Glutamatergic neuron (in vitro differentiated cells): ENCODE measurements around the gene CXCL3. TPM values are rescaled to one million over a fixed set of nuclear protein-coding genes. Genes with fewer than 3 reads are reported as not detected.
"Not testable (repeated sequence)": the region's sequence is repeated elsewhere in the genome, so short reads cannot be mapped to it uniquely, and the experiment has no call there.

ENCODE experiments used
- DNase-seq: peaks from one replicate; pipeline ENCODE4 v3.0.0; 2022
- H3K27ac Mint-ChIP-seq: one replicate; pipeline ENCODE4 v1.8.0; 2020; ENCODE audit warnings: mild to moderate bottlenecking, mixed read lengths, inconsistent platforms; ENCODE audit not compliant: unreplicated experiment
- H3K27me3 Mint-ChIP-seq: one replicate; pipeline ENCODE4 v1.8.0; 2020; ENCODE audit warnings: mild to moderate bottlenecking, moderate library complexity, mixed read lengths, inconsistent platforms; ENCODE audit not compliant: unreplicated experiment
- H3K36me3 Mint-ChIP-seq: one replicate; pipeline ENCODE4 v1.8.0; 2020; ENCODE audit warnings: mild to moderate bottlenecking, mixed read lengths, inconsistent platforms; ENCODE audit not compliant: unreplicated experiment
- H3K4me1 Mint-ChIP-seq: one replicate; pipeline ENCODE4 v1.8.0; 2020; ENCODE audit warnings: mild to moderate bottlenecking, low read depth, mixed read lengths, inconsistent platforms; ENCODE audit not compliant: unreplicated experiment
- H3K4me3 Mint-ChIP-seq: one replicate; pipeline ENCODE4 v1.8.0; 2020; ENCODE audit warnings: mild to moderate bottlenecking, mixed read lengths, inconsistent platforms; ENCODE audit not compliant: unreplicated experiment
- H3K9me3 Mint-ChIP-seq: one replicate; pipeline ENCODE4 v1.8.0; 2020; ENCODE audit warnings: mild to moderate bottlenecking, moderate library complexity, mixed read lengths, inconsistent platforms; ENCODE audit not compliant: unreplicated experiment
- total RNA-seq: library from RNA; stranded (reverse); fragmentation: NEBNext Ultra II Directional; extraction: Animal tissue kit (Norgen Biotek cat#: 25700); gene quantifications from one replicate; pipeline ENCODE4 v1.2.1, GENCODE V29; 2021; ENCODE audit not compliant: unreplicated experiment
- TF ChIP-seq, protein P1 (sequence below): fragments of 200-600 bp; sonication (generic); IDR thresholded peaks from one replicate; pipeline ENCODE4 v1.5.0; 2021; ENCODE audit not compliant: partially characterized antibody, unreplicated experiment

CXCL3 gene
- total RNA-seq, 1 donor from 2014 or later = 0.74 TPM

DNA sequence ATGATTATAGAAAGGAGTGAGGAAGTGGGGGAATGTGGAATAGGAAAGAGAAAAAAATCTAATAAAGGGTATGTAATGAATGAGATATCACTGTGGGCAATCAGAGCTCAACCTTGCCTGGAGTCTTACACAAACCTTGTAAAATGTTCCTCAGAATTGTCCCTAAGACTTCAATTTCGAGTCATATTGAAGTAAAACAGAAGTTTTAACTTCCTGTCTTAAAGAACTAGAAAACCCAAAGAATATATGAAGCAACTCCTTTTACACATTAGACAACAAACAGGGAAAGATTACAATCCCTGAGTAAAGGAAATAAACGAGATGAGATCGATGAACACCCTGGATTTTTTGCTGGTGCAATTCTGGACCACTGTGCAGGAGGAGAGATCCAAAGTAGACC lies 42.5 kb upstream of the CXCL3 start:
- H3K9me3 Mint-ChIP-seq = no peaks in the 10 kb centered on the region
- no peak overlapping the region for H3K27ac Mint-ChIP-seq
- no peaks in the 10 kb centered on the region for H3K27me3 Mint-ChIP-seq
- TF ChIP-seq, protein P1, sequence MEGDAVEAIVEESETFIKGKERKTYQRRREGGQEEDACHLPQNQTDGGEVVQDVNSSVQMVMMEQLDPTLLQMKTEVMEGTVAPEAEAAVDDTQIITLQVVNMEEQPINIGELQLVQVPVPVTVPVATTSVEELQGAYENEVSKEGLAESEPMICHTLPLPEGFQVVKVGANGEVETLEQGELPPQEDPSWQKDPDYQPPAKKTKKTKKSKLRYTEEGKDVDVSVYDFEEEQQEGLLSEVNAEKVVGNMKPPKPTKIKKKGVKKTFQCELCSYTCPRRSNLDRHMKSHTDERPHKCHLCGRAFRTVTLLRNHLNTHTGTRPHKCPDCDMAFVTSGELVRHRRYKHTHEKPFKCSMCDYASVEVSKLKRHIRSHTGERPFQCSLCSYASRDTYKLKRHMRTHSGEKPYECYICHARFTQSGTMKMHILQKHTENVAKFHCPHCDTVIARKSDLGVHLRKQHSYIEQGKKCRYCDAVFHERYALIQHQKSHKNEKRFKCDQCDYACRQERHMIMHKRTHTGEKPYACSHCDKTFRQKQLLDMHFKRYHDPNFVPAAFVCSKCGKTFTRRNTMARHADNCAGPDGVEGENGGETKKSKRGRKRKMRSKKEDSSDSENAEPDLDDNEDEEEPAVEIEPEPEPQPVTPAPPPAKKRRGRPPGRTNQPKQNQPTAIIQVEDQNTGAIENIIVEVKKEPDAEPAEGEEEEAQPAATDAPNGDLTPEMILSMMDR = no peak
- no peak overlapping the region for H3K4me3 Mint-ChIP-seq
- H3K36me3 Mint-ChIP-seq = no peaks in the 10 kb centered on the region
- no peaks in the 10 kb centered on the region for H3K4me1 Mint-ChIP-seq
- DNase-seq = no peak

DNA sequence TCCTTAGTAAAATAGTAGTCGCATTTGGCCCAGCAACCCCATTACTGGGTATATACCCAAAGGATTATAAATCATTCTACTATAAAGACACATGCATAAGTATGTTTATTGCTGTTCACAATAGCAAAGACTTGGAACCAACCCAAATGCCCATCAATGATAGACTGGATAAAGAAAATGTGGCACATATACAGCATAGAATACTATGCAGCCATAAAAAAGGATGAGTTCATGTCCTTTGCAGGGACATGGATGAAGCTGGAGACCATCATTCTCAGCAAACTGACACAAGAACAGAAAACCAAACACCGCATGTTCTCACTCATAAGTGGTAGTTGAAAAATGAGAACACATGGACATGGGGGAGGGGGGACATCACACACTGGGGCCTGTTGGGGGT lies 41.9 kb upstream of the CXCL3 start:
- H3K4me1 Mint-ChIP-seq, H3K9me3 Mint-ChIP-seq, H3K27ac Mint-ChIP-seq, H3K36me3 Mint-ChIP-seq, DNase-seq, H3K4me3 Mint-ChIP-seq, H3K27me3 Mint-ChIP-seq: not testable (repeated sequence)

DNA sequence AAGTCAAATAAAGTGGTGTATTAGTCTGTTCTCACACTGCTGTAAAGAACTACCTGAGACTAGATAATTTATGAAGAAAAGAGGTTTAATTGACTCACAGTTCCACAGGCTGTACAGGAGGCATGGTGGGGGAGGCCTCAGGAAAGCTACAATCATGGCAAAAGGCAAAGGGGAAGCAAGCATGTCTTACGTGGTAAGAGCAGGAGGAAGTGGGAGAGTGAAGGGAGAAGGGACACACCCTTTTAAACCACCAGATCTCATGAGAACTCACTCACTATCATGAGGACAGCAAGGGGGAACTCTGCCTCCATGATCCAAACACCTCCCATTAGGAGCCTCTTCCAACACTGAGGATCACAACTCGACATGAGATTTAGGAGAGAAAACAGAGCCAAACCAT lies 40.5 kb upstream of the CXCL3 start:
- H3K27me3 Mint-ChIP-seq, H3K4me1 Mint-ChIP-seq, H3K9me3 Mint-ChIP-seq, DNase-seq, H3K36me3 Mint-ChIP-seq, H3K4me3 Mint-ChIP-seq, H3K27ac Mint-ChIP-seq: not testable (repeated sequence)

DNA sequence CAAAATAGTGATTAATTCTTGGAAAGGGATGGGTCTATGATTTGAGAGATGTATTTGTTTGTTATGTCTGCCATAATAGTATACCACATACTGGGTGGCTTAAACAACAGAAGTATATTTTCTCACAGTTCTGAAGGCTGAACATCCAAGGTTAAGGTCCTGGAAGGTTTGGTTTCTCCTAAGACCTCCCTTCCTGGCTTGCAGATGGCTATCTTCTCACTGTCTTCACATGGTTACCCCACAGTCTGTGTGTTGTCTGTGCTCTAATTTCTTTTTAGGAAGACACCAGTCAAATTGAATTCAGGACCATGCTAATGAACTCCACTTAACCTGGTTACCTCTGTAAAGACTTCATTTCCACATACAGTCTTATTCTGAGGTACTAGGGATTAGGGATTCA lies 34.9 kb upstream of the CXCL3 start:
- Mint-ChIP-seq H3K4me3 (no peak overlapping the region), H3K4me1 (no peaks in the 10 kb centered on the region), H3K9me3 (no peaks in the 10 kb centered on the region), H3K27me3 (no peaks in the 10 kb centered on the region), H3K27ac (no peak overlapping the region), H3K36me3 (no peaks in the 10 kb centered on the region)
- TF ChIP-seq, protein P1 = no peak
- no peak for DNase-seq

DNA sequence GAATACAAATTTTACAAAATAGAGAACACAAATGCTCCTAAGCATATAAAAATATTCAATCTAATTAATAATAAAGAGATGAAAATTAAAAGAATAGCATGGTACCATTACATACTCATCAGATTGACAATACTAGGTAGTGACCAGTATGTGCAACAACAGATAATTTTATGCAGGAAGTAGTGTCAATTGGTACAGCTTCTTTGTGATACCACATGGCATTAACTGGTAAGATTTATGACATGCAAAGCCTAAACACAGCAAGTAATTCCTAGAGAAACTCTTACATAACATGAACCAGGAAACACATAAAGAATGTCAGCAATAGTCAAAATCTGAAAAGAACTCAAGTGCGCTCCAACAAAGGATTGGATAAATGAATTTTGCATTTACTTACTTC lies 34.2 kb upstream of the CXCL3 start:
- no peak overlapping the region for H3K4me3 Mint-ChIP-seq
- DNase-seq = no peak
- H3K4me1 Mint-ChIP-seq = no peaks in the 10 kb centered on the region
- H3K27ac Mint-ChIP-seq = no peak overlapping the region
- TF ChIP-seq, protein P1 = no peak
- no peaks in the 10 kb centered on the region for H3K36me3 Mint-ChIP-seq
- H3K27me3 Mint-ChIP-seq = no peaks in the 10 kb centered on the region
- no peaks in the 10 kb centered on the region for H3K9me3 Mint-ChIP-seq

DNA sequence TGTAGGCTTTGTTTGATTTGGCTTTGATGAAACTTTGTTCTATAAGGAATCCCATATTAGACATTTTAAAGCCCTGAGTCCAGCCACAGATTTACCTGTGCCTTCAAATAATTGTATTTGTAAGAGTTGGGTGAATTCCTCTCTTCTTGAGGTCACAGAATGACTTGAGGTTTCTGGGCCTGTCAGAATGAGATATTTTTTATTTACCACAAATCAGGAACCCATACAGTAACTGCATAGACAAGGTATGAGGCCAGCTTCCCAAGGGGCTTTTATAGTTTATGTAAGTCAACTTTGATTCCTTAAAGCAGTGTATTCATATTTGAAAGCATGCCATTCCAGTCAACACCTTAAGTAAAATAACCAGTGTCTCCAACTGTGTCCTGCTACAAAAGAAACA lies 29.1 kb upstream of the CXCL3 start:
- no peak overlapping the region for H3K27ac Mint-ChIP-seq
- H3K36me3 Mint-ChIP-seq = no peaks in the 10 kb centered on the region
- no peak for DNase-seq
- H3K27me3 Mint-ChIP-seq = no peaks in the 10 kb centered on the region
- H3K9me3 Mint-ChIP-seq = no peaks in the 10 kb centered on the region
- no peak overlapping the region for H3K4me3 Mint-ChIP-seq
- TF ChIP-seq, protein P1 = no peak
- no peaks in the 10 kb centered on the region for H3K4me1 Mint-ChIP-seq
